ENCODE data around the gene ZNF14. TPM values are rescaled to one million over a fixed set of nuclear protein-coding genes. Genes with fewer than 3 reads are reported as not detected.

Gene ZNF14
- total and polyA plus RNA-seq, 9 of the 15 experiments (the other 6 are each of a cell fraction or from before 2014, with no cell fraction given) = 1.9 to 7.0 (median 4.0) TPM

- TF ChIP-seq, protein P1, sequence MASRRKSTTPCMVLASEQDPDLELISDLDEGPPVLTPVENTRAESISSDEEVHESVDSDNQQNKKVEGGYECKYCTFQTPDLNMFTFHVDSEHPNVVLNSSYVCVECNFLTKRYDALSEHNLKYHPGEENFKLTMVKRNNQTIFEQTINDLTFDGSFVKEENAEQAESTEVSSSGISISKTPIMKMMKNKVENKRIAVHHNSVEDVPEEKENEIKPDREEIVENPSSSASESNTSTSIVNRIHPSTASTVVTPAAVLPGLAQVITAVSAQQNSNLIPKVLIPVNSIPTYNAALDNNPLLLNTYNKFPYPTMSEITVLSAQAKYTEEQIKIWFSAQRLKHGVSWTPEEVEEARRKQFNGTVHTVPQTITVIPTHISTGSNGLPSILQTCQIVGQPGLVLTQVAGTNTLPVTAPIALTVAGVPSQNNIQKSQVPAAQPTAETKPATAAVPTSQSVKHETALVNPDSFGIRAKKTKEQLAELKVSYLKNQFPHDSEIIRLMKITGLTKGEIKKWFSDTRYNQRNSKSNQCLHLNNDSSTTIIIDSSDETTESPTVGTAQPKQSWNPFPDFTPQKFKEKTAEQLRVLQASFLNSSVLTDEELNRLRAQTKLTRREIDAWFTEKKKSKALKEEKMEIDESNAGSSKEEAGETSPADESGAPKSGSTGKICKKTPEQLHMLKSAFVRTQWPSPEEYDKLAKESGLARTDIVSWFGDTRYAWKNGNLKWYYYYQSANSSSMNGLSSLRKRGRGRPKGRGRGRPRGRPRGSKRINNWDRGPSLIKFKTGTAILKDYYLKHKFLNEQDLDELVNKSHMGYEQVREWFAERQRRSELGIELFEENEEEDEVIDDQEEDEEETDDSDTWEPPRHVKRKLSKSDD (conservative IDR thresholded peaks at IDR 0.05; ENCODE audit: low read length) = 0 out of 2 replicates have a peak, but pooled peaks have one; percentile 73
- TF ChIP-seq, protein P2, sequence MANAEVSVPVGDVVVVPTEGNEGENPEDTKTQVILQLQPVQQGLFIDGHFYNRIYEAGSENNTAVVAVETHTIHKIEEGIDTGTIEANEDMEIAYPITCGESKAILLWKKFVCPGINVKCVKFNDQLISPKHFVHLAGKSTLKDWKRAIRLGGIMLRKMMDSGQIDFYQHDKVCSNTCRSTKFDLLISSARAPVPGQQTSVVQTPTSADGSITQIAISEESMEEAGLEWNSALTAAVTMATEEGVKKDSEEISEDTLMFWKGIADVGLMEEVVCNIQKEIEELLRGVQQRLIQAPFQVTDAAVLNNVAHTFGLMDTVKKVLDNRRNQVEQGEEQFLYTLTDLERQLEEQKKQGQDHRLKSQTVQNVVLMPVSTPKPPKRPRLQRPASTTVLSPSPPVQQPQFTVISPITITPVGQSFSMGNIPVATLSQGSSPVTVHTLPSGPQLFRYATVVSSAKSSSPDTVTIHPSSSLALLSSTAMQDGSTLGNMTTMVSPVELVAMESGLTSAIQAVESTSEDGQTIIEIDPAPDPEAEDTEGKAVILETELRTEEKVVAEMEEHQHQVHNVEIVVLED (CRISPR knock-in tag; IDR thresholded peaks at IDR 0.05) = peak; percentile 66
- TF ChIP-seq KDM5B (IDR thresholded peaks at IDR 0.05; ENCODE audit: insufficient replicate concordance, low read depth, low read length) = peak; percentile 89
- TF ChIP-seq FOSL1 (tag; conservative IDR thresholded peaks at IDR 0.05) = 0 out of 2 replicates have a peak, but pooled peaks have one; percentile 17
- TF ChIP-seq ATF3 (IDR thresholded peaks at IDR 0.05) = no peak
- 0 out of 2 replicates have a peak, but pooled peaks have one; percentile 56 for TF ChIP-seq ATF3 (CRISPR knock-in tag; conservative IDR thresholded peaks at IDR 0.05)
- TF ChIP-seq FOXK2 (conservative IDR thresholded peaks at IDR 0.05 in 1 of 2, IDR thresholded peaks at IDR 0.05 in 1 of 2; ENCODE audit: low read depth in 2 of 2) = peak in 1 of 2 experiments; percentile 36; a peak in 2 of 4 replicates
- TF ChIP-seq PHTF2 (CRISPR knock-in tag; IDR thresholded peaks at IDR 0.05) = no peak
- peak; percentile 87 for TF ChIP-seq RFX1 (IDR thresholded peaks at IDR 0.05)
- TF ChIP-seq ZBTB43 (CRISPR knock-in tag; IDR thresholded peaks at IDR 0.05) = 0 out of 2 replicates have a peak, but pooled peaks have one; percentile 23
- no peak for TF ChIP-seq ZNF280B (CRISPR knock-in tag; IDR thresholded peaks at IDR 0.05)
These were observed 69.4 kb downstream of the ZNF14 start, which contains the start of gene ATP13A1 (continued) for GRCh38 chr19:19663256-19664120.

Measured in K562 (cell line).